ENCODE data around the gene C4BPA. TPM values are rescaled to one million over a fixed set of nuclear protein-coding genes. Genes with fewer than 3 reads are reported as not detected.

Gene C4BPA
- total and polyA plus RNA-seq, 4 donors, result 49.5 to 1,527 (median 1,194) TPM

DNA sequence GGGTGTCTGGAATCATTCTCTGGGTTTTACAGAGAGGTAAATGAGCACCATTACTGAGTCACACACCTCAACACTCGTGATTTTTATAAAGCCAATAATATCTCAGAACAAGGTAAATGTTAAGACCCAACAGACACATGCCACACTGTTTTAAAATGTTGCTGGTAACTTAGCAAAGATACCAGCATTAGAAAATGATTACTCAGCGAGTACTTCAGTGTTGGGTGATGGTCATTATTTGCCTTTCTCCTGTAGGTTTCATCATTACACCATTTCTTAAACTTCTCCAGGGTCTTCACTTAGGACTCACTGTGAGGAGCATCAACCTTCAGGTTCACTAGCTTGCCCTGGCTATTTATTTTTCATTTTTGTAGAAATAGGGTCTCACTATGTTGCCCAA is 22.2 kb upstream of the C4BPA start:
- H3K36me3 ChIP-seq (ENCODE audit: control insufficient read depth in 4 of 4, insufficient read depth in 3 of 4, low read depth in 1 of 4, low read length in 3 of 4), result no peaks in the 10 kb centered on the region
- H3K9ac ChIP-seq (ENCODE audit: low read depth in 1 of 2, low read length in 2 of 2), result no peak overlapping the region
- no peaks in the 10 kb centered on the region for H3K27me3 ChIP-seq (ENCODE audit: control insufficient read depth in 4 of 4, insufficient read depth in 4 of 4, low read length in 3 of 4)
- peaks cover 3 to 25% (median 14%) of the 10 kb centered on the region in 4 donors for H3K4me1 ChIP-seq (ENCODE audit: control insufficient read depth in 4 of 4, insufficient read depth in 4 of 4, low read length in 3 of 4)
- 82% methylated on average over 2 of the region's 2 CpGs for WGBS
- TF ChIP-seq, protein P1, sequence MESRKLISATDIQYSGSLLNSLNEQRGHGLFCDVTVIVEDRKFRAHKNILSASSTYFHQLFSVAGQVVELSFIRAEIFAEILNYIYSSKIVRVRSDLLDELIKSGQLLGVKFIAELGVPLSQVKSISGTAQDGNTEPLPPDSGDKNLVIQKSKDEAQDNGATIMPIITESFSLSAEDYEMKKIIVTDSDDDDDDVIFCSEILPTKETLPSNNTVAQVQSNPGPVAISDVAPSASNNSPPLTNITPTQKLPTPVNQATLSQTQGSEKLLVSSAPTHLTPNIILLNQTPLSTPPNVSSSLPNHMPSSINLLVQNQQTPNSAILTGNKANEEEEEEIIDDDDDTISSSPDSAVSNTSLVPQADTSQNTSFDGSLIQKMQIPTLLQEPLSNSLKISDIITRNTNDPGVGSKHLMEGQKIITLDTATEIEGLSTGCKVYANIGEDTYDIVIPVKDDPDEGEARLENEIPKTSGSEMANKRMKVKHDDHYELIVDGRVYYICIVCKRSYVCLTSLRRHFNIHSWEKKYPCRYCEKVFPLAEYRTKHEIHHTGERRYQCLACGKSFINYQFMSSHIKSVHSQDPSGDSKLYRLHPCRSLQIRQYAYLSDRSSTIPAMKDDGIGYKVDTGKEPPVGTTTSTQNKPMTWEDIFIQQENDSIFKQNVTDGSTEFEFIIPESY (IDR thresholded peaks at IDR 0.05), result no peak
- TF ChIP-seq RAD21 (IDR thresholded peaks at IDR 0.05), result no peak
- no peak for TF ChIP-seq NR2F2 (IDR thresholded peaks at IDR 0.05)
- TF ChIP-seq GABPA (IDR thresholded peaks at IDR 0.05 in 1 of 2, conservative IDR thresholded peaks at IDR 0.05 in 1 of 2), result no peak
- TF ChIP-seq, protein P2, sequence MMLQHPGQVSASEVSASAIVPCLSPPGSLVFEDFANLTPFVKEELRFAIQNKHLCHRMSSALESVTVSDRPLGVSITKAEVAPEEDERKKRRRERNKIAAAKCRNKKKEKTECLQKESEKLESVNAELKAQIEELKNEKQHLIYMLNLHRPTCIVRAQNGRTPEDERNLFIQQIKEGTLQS (IDR thresholded peaks at IDR 0.05), result no peak
- TF ChIP-seq TAF1 (conservative IDR thresholded peaks at IDR 0.05), result no peak
- TF ChIP-seq EGR1 (IDR thresholded peaks at IDR 0.05; ENCODE audit: low read depth in 2 of 2), result no peak
- no peak for TF ChIP-seq HNF4G (IDR thresholded peaks at IDR 0.05)
- no peak for TF ChIP-seq HNF4A (conservative IDR thresholded peaks at IDR 0.05)
- no peak for TF ChIP-seq YY1 (IDR thresholded peaks at IDR 0.05)
- no peak for TF ChIP-seq FOXA1 (IDR thresholded peaks at IDR 0.05)
- TF ChIP-seq JUND (IDR thresholded peaks at IDR 0.05), result no peak
- TF ChIP-seq, protein P3, sequence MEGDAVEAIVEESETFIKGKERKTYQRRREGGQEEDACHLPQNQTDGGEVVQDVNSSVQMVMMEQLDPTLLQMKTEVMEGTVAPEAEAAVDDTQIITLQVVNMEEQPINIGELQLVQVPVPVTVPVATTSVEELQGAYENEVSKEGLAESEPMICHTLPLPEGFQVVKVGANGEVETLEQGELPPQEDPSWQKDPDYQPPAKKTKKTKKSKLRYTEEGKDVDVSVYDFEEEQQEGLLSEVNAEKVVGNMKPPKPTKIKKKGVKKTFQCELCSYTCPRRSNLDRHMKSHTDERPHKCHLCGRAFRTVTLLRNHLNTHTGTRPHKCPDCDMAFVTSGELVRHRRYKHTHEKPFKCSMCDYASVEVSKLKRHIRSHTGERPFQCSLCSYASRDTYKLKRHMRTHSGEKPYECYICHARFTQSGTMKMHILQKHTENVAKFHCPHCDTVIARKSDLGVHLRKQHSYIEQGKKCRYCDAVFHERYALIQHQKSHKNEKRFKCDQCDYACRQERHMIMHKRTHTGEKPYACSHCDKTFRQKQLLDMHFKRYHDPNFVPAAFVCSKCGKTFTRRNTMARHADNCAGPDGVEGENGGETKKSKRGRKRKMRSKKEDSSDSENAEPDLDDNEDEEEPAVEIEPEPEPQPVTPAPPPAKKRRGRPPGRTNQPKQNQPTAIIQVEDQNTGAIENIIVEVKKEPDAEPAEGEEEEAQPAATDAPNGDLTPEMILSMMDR (IDR thresholded peaks at IDR 0.05; ENCODE audit: low read depth, low read length, missing input control), result no peak
- TF ChIP-seq RXRA (IDR thresholded peaks at IDR 0.05), result no peak
- TF ChIP-seq, protein P4, sequence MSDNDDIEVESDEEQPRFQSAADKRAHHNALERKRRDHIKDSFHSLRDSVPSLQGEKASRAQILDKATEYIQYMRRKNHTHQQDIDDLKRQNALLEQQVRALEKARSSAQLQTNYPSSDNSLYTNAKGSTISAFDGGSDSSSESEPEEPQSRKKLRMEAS (IDR thresholded peaks at IDR 0.05), result no peak
- TF ChIP-seq, protein P5, sequence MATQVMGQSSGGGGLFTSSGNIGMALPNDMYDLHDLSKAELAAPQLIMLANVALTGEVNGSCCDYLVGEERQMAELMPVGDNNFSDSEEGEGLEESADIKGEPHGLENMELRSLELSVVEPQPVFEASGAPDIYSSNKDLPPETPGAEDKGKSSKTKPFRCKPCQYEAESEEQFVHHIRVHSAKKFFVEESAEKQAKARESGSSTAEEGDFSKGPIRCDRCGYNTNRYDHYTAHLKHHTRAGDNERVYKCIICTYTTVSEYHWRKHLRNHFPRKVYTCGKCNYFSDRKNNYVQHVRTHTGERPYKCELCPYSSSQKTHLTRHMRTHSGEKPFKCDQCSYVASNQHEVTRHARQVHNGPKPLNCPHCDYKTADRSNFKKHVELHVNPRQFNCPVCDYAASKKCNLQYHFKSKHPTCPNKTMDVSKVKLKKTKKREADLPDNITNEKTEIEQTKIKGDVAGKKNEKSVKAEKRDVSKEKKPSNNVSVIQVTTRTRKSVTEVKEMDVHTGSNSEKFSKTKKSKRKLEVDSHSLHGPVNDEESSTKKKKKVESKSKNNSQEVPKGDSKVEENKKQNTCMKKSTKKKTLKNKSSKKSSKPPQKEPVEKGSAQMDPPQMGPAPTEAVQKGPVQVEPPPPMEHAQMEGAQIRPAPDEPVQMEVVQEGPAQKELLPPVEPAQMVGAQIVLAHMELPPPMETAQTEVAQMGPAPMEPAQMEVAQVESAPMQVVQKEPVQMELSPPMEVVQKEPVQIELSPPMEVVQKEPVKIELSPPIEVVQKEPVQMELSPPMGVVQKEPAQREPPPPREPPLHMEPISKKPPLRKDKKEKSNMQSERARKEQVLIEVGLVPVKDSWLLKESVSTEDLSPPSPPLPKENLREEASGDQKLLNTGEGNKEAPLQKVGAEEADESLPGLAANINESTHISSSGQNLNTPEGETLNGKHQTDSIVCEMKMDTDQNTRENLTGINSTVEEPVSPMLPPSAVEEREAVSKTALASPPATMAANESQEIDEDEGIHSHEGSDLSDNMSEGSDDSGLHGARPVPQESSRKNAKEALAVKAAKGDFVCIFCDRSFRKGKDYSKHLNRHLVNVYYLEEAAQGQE (IDR thresholded peaks at IDR 0.05), result no peak
- no peak for TF ChIP-seq SP1 (IDR thresholded peaks at IDR 0.05)
- no peak for TF ChIP-seq FOXA2 (IDR thresholded peaks at IDR 0.05)
- no peak for DNase-seq (ENCODE audit: low spot score)
- H3K4me3 ChIP-seq (ENCODE audit: low read depth in 1 of 3, low read length in 3 of 3), result no peak overlapping the region
- no peaks in the 10 kb centered on the region for H3K9me3 ChIP-seq (ENCODE audit: control insufficient read depth in 4 of 4, low read length in 3 of 4)
- peak overlapping the region in 1 of 2 donors; percentile 6 for H3K27ac ChIP-seq (ENCODE audit: low read depth in 1 of 2, low read length in 2 of 2)

Data from liver (tissue), 9 donors.